Measurements from ENCODE around the gene MAG. TPM values are rescaled to one million over a fixed set of nuclear protein-coding genes. Genes with fewer than 3 reads are reported as not detected.

The MAG gene
- total RNA-seq, 2 experiments from 2014 or later = 0.26 TPM; not detected in 1

DNA sequence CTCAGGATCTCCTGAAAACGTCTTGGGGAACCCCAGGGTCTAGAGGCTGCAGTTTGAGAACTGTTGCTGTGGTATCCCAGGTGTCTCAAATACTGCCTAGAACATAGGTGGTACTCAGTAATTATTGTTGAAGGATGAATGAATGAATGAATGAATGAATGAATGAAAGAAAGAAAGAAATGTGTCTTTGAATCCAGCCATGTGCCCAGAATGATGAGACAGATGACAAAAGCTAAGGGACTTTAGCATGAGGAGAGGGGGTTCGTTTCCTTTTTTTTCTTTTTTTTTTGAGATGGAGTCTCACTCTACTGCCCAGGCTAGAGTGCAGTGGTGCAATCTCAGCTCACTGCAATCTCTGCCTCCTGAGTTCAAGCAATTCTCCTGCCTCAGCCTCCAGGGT lies 35.4 kb upstream of the MAG start:
- POLR2A ChIA-PET = no interaction called here
- no peak overlapping the region for H3K4me3 Mint-ChIP-seq

DNA sequence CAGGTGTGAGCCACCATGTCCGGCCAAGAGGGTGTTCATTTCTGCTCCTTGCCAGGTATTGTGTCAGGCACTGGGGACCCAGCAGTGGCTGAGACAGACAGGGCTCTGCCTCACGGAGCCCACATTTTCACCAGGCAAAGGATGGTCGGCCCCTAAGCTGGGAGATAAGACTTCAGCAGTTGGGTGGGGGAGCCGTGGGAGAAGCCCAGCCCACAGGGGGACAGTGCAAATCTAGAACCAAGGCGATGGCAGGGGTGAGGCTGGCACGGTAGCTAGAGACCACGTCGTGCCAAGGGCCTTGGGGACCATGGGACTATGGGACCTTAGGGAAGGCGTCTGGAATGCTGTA lies 34.9 kb upstream of the MAG start:
- no peaks in the 10 kb centered on the region for H3K9me3 Mint-ChIP-seq (ENCODE audit: insufficient read depth)
- H3K27me3 Mint-ChIP-seq (ENCODE audit: low read depth) = no peaks in the 10 kb centered on the region
- ATAC-seq (no peak), DNase-seq (no peak)
- H3K27ac Mint-ChIP-seq = no peak overlapping the region
- H3K4me3 Mint-ChIP-seq = no peak overlapping the region
- ChIA-PET CTCF (interaction anchor here (1.5 to 1.6 kb wide), 2 partner anchors 64 to 190 kb away, joined by 3 to 5 read pairs; no protein-coding TSS in a partner anchor), POLR2A (no interaction called here)
- peaks cover 12% of the 10 kb centered on the region for H3K4me1 Mint-ChIP-seq (ENCODE audit: low read depth)
- peaks cover 13% of the 10 kb centered on the region for H3K36me3 Mint-ChIP-seq (ENCODE audit: low read depth)

More for the DNA sequence above, 35.4 kb upstream of the MAG start:
- Mint-ChIP-seq H3K27ac (no peak overlapping the region), H3K27me3 (ENCODE audit: low read depth) (no peaks in the 10 kb centered on the region), H3K36me3 (ENCODE audit: low read depth) (peaks cover 15% of the 10 kb centered on the region), H3K9me3 (ENCODE audit: insufficient read depth) (no peaks in the 10 kb centered on the region), H3K4me1 (ENCODE audit: low read depth) (peaks cover 12% of the 10 kb centered on the region)
- DNase-seq (no peak), ATAC-seq (no peak)
- CTCF ChIA-PET = interaction anchor here (1.5 to 1.6 kb wide), 2 partner anchors 63 to 189 kb away, joined by 3 to 5 read pairs; no protein-coding TSS in a partner anchor

DNA sequence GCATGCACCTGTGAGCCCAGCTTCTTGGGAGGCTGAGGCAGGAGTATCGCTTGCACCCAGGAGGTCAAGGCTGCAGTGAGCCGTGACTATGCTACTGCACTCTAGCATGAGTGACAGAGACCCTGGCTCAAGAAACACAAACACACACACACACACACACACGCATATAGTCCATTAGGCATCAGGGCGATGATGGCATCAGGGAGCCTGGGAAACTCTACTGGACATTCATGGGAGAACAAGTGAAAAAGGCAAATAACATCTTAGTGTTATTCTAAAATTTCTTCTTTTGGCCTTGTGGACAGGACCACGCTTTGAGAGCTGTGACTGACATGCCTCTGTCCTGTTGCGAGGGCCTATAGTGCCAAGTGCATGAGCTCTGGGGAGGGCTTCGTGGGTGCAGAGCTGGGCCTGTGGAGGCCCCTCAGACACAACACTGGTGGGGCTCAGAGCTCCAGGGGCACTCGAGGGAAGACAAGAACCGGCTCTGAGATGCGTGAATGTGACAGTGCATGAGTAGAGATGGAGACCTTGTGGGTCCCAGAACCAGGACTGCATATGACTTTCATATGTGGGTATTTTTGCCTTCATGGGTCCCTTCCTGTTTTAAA lies 31.2 kb upstream of the MAG start:
- Mint-ChIP-seq H3K36me3 (ENCODE audit: low read depth) (peaks cover 11% of the 10 kb centered on the region), H3K4me1 (ENCODE audit: low read depth) (peaks cover 21% of the 10 kb centered on the region), H3K27me3 (ENCODE audit: low read depth) (no peaks in the 10 kb centered on the region), H3K27ac (peak overlapping the region; percentile 53), H3K9me3 (ENCODE audit: insufficient read depth) (no peaks in the 10 kb centered on the region), H3K4me3 (no peak overlapping the region)
- no peak for DNase-seq
- no peak for ATAC-seq
- CTCF ChIA-PET = interaction anchor here (0.6 kb wide), 1 partner anchor 107 kb away, joined by 5 read pairs; the partner anchor contains the start of gene FXYD5
- POLR2A ChIA-PET = no interaction called here

DNA sequence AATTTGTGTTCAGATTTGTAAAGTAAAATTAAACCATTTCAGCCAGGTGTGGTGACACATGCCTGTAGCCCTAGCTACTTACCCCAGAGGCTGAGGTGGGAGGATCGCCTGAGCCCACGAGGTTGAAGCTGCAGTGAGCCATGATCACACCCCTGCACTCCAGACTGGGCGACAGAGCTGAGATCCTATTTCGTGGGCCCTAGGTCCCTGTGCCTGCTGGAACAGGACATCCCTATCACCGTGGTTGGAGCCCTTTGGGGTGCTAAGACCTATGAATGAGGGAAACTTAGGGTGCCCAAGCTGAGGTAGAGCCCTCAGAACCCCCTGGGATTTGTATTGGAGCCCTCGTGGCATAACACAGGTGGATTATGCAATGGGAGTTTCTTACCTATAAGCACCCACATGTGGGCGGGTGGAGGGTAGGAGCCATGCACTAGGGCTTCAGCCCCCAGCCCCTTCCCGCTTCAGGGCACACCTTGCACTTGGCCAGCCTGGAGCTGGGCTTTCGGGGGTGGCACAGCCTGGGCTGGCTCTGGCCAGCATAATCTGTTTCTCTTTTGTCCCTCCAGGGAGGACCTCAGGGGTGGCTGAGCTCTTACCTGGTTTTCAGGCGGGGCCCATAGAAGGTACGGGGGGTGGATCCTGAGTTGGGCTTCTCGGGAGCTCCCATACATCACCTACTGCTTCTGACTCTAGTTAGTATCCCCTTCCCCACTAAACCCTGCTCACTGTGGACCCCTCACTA lies 30.4 kb upstream of the MAG start:
- Mint-ChIP-seq H3K27ac (peak overlapping the region; percentile 53), H3K4me1 (ENCODE audit: low read depth) (peaks cover 27% of the 10 kb centered on the region), H3K27me3 (ENCODE audit: low read depth) (no peaks in the 10 kb centered on the region), H3K36me3 (ENCODE audit: low read depth) (peaks cover 18% of the 10 kb centered on the region), H3K4me3 (no peak overlapping the region), H3K9me3 (ENCODE audit: insufficient read depth) (no peaks in the 10 kb centered on the region)
- ATAC-seq = no peak
- POLR2A ChIA-PET = interaction anchor here (0.9 kb wide), 1 partner anchor 8 kb away, joined by 3 read pairs; no protein-coding TSS in a partner anchor
- CTCF ChIA-PET = interaction anchor here (0.6 kb wide), 1 partner anchor 107 kb away, joined by 5 read pairs; the partner anchor contains the start of gene FXYD5
- no peak for DNase-seq

DNA sequence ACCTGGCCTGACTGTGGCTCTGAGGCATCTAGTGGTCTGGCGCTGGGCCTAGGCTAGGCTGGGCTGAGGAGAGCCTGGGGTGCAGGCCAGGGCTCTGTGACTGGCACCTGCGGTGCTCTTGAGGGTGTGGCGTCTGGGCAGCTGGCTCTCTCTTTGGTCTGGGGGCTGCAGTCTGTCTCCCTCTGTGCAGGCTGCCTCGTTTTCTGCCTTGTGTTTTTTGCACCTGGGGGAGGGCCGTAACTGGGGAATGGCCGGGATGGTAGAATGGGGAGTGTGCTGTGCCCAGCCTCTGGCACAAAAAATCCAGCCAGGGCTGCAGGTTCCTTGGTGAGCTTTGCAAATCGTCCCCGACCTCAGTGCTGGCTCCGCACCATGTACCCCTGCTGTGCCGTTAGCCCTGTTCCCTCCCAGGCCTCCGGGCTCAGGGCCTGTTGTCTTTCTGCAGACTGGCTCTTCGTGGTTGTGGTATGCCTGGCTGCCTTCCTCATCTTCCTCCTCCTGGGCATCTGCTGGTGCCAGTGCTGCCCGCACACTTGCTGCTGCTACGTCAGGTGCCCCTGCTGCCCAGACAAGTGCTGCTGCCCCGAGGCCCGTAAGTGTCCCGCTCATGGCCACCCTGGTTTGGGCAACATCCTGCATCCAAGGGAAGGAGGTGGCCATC lies 29.7 kb upstream of the MAG start:
- peaks cover 20% of the 10 kb centered on the region for H3K36me3 Mint-ChIP-seq (ENCODE audit: low read depth)
- no peak overlapping the region for H3K27ac Mint-ChIP-seq
- ATAC-seq (no peak), DNase-seq (no peak)
- ChIA-PET CTCF (no interaction called here), POLR2A (interaction anchor here (0.9 kb wide), 1 partner anchor 9 kb away, joined by 3 read pairs; no protein-coding TSS in a partner anchor)
- no peak overlapping the region for H3K4me3 Mint-ChIP-seq
- peaks cover 26% of the 10 kb centered on the region for H3K4me1 Mint-ChIP-seq (ENCODE audit: low read depth)
- no peaks in the 10 kb centered on the region for H3K27me3 Mint-ChIP-seq (ENCODE audit: low read depth)
- H3K9me3 Mint-ChIP-seq (ENCODE audit: insufficient read depth) = no peaks in the 10 kb centered on the region

DNA sequence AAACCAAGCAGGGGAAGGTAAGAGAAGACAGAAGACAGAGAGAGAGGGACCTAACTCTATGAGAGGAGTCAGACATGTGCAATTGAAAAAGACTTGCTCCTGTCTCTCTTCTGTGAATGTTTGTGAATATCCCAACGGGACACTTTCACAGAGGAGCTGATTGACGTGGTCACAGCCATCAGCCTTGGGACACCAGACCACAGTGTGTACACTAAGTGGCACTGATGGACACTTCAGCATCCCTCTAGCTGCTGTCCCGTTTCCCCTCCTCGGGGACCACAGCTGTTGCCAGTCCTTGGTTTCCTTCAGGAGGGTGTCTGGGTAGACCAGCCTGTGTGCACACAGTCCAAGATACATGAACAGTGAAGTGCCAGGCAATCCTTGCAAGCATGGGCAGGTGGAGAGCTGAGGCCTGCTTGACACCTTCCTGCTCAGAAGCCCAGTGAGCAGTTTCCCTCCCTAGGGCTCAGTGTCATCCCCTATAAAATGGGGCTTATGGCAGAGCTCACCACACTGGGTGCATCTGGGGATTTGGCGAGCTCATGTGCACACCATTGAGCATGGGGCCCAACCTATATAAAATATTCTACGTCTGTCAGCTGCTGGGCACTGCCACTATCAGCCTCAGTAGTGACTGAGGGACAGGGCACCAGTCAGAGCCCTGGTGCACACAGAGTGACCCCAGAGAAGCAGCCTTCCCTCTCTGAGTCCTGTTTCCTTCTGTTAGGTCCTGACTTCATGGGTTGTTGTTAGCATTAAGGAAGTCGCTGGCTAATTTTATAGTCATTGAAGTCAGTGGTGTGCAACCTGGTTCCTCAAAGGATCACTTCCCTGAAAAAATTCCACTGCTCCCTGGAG lies 27.5 kb upstream of the MAG start:
- ChIA-PET POLR2A (interaction anchor here (0.9 to 1.3 kb wide), 4 partner anchors 9 to 111 kb away, joined by 3 to 4 read pairs (median 4); no protein-coding TSS in a partner anchor), CTCF (interaction anchor here (0.9 to 2.0 kb wide), 6 partner anchors 58 to 198 kb away, joined by 3 to 11 read pairs (median 3); no protein-coding TSS in a partner anchor)
- Mint-ChIP-seq H3K36me3 (ENCODE audit: low read depth) (peaks cover 24% of the 10 kb centered on the region), H3K4me3 (no peak overlapping the region), H3K9me3 (ENCODE audit: insufficient read depth) (no peaks in the 10 kb centered on the region), H3K27me3 (ENCODE audit: low read depth) (no peaks in the 10 kb centered on the region), H3K4me1 (ENCODE audit: low read depth) (peaks cover 21% of the 10 kb centered on the region), H3K27ac (no peak overlapping the region)
- ATAC-seq (no peak), DNase-seq (no peak)

DNA sequence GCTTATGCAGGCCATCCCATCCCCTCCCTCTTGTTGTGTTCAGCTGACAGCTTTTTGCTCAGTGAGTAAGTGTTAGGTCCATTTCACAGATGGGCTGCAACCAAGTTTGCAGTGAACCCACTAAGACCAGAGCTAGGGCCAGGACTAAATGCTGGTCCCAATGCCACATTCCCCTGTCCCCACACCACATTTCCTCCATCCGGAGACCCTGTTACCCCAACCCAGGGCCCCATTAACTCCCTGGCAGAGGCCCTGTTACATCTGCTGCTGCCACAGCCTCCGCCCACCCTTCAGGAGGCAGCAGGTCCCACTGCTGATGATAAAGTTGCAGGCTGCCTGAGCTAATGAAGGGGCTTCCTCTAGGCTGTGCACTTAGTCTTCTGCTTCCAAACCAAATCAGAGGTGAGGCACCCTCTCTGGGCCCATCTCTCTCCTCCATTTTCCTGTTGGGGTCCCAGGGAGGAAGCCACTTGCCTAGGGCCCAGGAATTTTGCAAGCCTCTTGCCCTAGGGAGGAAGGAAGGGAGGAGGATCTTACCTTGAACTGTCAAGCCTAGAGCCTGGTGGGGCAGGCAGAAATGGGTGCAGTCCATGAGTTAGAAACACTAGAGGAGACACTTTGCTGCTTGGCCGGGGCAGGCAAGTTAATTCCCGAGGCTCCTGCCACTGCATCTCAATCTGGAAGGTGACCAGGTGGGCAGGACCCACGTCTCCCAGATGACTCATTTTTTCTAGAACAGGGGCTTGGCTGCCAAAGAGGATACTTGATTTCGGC lies 26.6 kb upstream of the MAG start:
- ATAC-seq (no peak), DNase-seq (no peak)
- Mint-ChIP-seq H3K4me3 (peak overlapping the region; percentile 94), H3K36me3 (ENCODE audit: low read depth) (peaks cover 26% of the 10 kb centered on the region), H3K27me3 (ENCODE audit: low read depth) (no peaks in the 10 kb centered on the region), H3K4me1 (ENCODE audit: low read depth) (peaks cover 25% of the 10 kb centered on the region), H3K9me3 (ENCODE audit: insufficient read depth) (no peaks in the 10 kb centered on the region), H3K27ac (peak overlapping the region; percentile 65)
- ChIA-PET POLR2A (interaction anchor here (0.9 to 1.3 kb wide), 3 partner anchors 9 to 111 kb away, joined by 3 to 4 read pairs (median 4); no protein-coding TSS in a partner anchor), CTCF (interaction anchor here (0.9 to 2.0 kb wide), 5 partner anchors 59 to 151 kb away, joined by 3 to 11 read pairs (median 3); no protein-coding TSS in a partner anchor)

DNA sequence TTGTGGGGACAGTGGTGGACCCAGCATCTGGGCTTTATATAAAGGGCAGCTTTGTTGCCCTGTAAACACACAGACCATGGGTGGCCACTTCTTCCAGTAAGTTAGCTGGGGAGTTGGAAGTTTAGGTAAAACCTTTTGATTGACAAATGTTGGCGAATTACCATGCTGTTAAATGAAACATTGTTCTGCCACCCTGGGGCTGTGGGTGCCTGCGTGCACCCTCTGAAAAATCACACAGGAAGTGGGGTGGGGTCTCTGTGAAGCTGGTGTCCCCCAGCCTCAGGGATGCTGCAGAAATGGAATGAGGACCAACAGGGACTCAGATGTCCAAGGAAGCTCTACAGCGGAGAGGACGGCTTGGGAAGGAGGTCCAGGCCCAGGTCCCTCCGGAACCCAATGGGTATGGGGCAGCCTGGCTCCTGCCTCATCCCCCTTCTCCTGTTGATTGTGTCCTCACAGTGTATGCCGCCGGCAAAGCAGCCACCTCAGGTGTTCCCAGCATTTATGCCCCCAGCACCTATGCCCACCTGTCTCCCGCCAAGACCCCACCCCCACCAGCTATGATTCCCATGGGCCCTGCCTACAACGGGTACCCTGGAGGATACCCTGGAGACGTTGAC lies 26.0 kb upstream of the MAG start:
- POLR2A ChIA-PET = interaction anchor here (1.3 kb wide), 1 partner anchor 8 kb away, joined by 4 read pairs; no protein-coding TSS in a partner anchor
- CTCF ChIA-PET = interaction anchor here (1.3 to 2.0 kb wide), 2 partner anchors 125 kb away, joined by 4 to 11 read pairs; no protein-coding TSS in a partner anchor
- peak overlapping the region; percentile 65 for H3K27ac Mint-ChIP-seq
- H3K9me3 Mint-ChIP-seq (ENCODE audit: insufficient read depth) = no peaks in the 10 kb centered on the region
- H3K4me3 Mint-ChIP-seq = peak overlapping the region; percentile 94
- H3K36me3 Mint-ChIP-seq (ENCODE audit: low read depth) = peaks cover 32% of the 10 kb centered on the region
- peaks cover 30% of the 10 kb centered on the region for H3K4me1 Mint-ChIP-seq (ENCODE audit: low read depth)
- no peaks in the 10 kb centered on the region for H3K27me3 Mint-ChIP-seq (ENCODE audit: low read depth)
- DNase-seq (no peak), ATAC-seq (no peak)

DNA sequence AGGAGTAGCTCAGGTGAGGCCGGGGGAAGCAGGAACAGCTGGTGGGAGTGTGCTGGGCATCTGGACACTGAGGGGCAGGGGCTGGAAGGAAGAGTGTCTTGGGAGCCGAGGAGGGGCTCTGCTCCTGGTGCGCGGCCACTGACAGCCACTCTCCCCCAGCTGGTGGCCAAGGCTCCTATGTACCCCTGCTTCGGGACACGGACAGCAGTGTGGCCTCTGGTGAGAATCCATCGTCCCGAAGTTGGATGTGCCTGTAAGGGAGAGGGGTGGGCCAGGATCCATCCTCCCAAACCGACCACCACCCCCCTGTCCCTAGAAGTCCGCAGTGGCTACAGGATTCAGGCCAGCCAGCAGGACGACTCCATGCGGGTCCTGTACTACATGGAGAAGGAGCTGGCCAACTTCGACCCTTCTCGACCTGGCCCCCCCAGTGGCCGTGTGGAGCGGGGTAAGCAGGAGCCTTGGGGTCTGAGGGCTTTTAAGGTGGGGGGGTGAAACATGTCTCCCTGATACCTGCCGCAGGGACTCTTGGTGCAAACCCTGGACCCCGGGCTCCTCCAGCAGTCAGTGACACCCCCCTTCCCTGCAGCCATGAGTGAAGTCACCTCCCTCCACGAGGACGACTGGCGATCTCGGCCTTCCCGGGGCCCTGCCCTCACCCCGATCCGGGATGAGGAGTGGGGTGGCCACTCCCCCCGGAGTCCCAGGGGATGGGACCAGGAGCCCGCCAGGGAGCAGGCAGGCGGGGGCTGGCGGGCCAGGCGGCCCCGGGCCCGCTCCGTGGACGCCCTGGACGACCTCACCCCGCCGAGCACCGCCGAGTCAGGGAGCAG lies 25.2 kb upstream of the MAG start:
- no peak for DNase-seq
- H3K9me3 Mint-ChIP-seq (ENCODE audit: insufficient read depth) = no peaks in the 10 kb centered on the region
- H3K27ac Mint-ChIP-seq = peak overlapping the region; percentile 94
- H3K4me1 Mint-ChIP-seq (ENCODE audit: low read depth) = peaks cover 31% of the 10 kb centered on the region
- ChIA-PET CTCF (interaction anchor here (1.3 kb wide), 1 partner anchor 125 kb away, joined by 4 read pairs; no protein-coding TSS in a partner anchor), POLR2A (interaction anchor here (0.6 kb wide), 1 partner anchor 121 kb away, joined by 3 read pairs; no protein-coding TSS in a partner anchor)
- H3K4me3 Mint-ChIP-seq = peak overlapping the region; percentile 94
- H3K36me3 Mint-ChIP-seq (ENCODE audit: low read depth) = peaks cover 38% of the 10 kb centered on the region
- no peak for ATAC-seq
- no peaks in the 10 kb centered on the region for H3K27me3 Mint-ChIP-seq (ENCODE audit: low read depth)

All from activated CD8-positive, alpha-beta T cell treated with anti-CD3 and anti-CD28 coated beads, Interleukin-2, amount 10 ng/mL, durations not matched to agents 7 days and 5 days (primary cell).